Activated B cell treated with CpG ODN at 0.5 μM for 24 hours (primary cell): ENCODE data around the gene MLLT3. TPM values are rescaled to one million over a fixed set of nuclear protein-coding genes. Genes with fewer than 3 reads are reported as not detected.

Experiments used
- ATAC-seq: fragments of 200-7000 bp; cut with Tn5 transposase; one replicate; pipeline ENCODE4 v1.10.0; 2021; ENCODE audit warnings: low read depth, mild to moderate bottlenecking, moderate library complexity
- CTCF ChIA-PET: fragments of 350-600 bp; sonication (Branson Sonifier 250); formaldehyde crosslinking; loops from one replicate; lab custom pipeline; 2021; ENCODE audit warnings: antibody characterized with exemption; lab: Charles Lee
- POLR2A ChIA-PET: fragments of 350-600 bp; sonication (Branson Sonifier 250); formaldehyde crosslinking; loops from one replicate; lab custom pipeline; 2021; ENCODE audit warnings: antibody characterized with exemption; lab: Charles Lee
- DNase-seq: peaks from one replicate; pipeline ENCODE4 v3.0.0; 2022
- H3K27ac Mint-ChIP-seq: one replicate; pipeline ENCODE4 v1.8.0; 2020; ENCODE audit warnings: mixed read lengths
- H3K27me3 Mint-ChIP-seq: one replicate; pipeline ENCODE4 v1.8.0; 2021; ENCODE audit warnings: mixed read lengths
- H3K36me3 Mint-ChIP-seq: one replicate; pipeline ENCODE4 v1.8.0; 2021; ENCODE audit warnings: low read depth, mixed read lengths
- H3K4me1 Mint-ChIP-seq: one replicate; pipeline ENCODE4 v1.8.0; 2021; ENCODE audit warnings: mixed read lengths
- H3K4me3 Mint-ChIP-seq: one replicate; pipeline ENCODE4 v1.8.0; 2020; ENCODE audit warnings: mild to moderate bottlenecking, mixed read lengths
- H3K9me3 Mint-ChIP-seq: one replicate; pipeline ENCODE4 v1.8.0; 2020; ENCODE audit warnings: mixed read lengths
- intact Hi-C: fragments of 100-400 bp; cut with micrococcal nuclease; formaldehyde crosslinking; loops from one replicate; pipeline ENCODE4 v1.15.1; 2024
- total RNA-seq: library from RNA; stranded (reverse); gene quantifications from 2 replicates; pipeline ENCODE4 v1.2.3, GENCODE V29; 2022
- TF ChIP-seq, protein P1 (sequence below): fragments of 200-600 bp; IDR thresholded peaks from one replicate; pipeline ENCODE4 v1.8.0; 2022; ENCODE audit warnings: antibody characterized with exemption, mild to moderate bottlenecking

Gene MLLT3
- total RNA-seq, 1 donor from 2014 or later = 1.5 TPM

DNA sequence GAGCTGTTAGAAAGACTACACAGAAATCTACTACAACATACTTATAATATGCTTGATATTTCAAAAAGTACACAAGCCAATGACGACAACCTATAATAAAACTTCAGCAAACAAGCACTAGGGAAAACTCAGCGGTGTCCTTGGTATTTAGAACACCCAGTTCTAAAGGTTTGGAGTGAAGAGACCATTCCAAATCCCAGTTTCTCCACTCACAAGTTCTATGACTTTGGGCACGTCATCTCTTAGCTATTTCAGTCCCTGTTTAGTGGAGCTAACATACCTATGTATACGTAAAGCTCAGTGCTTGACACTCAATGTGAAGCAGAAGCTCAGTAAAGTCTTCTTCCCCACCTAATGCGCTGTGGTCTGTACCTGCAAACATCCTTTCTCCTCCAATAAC, 52.8 kb downstream of the MLLT3 start:
- CTCF ChIA-PET = no interaction called here
- H3K4me3 Mint-ChIP-seq = no peak overlapping the region

DNA sequence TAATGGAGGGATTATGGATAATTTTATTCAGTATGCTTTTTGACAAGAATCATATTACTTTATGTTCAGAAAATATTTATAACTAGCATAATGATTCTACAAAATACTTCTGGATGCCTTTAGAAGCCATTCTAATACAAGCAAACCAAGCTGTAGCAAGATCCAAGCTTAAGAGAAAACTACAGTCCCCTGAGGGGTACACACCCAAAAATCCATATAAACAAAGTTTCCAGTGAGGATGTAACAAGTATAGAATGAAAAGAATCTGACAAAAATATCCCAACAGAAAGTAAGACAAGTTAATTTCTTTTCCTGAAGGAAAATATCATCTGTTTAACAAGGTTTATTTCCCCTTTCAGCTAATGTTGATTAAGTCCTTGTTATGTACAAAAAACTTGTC, 53.9 kb downstream of the MLLT3 start:
- ChIA-PET CTCF (no interaction called here), POLR2A (no interaction called here)
- ATAC-seq = no peak
- intact Hi-C loops = no loop called here
- H3K9me3 Mint-ChIP-seq = no peaks in the 10 kb centered on the region
- no peak overlapping the region for H3K27ac Mint-ChIP-seq
- no peak overlapping the region for H3K4me3 Mint-ChIP-seq
- no peak for DNase-seq
- H3K36me3 Mint-ChIP-seq = no peaks in the 10 kb centered on the region
- H3K27me3 Mint-ChIP-seq = peaks cover 5% of the 10 kb centered on the region
- no peaks in the 10 kb centered on the region for H3K4me1 Mint-ChIP-seq
- TF ChIP-seq, protein P1, sequence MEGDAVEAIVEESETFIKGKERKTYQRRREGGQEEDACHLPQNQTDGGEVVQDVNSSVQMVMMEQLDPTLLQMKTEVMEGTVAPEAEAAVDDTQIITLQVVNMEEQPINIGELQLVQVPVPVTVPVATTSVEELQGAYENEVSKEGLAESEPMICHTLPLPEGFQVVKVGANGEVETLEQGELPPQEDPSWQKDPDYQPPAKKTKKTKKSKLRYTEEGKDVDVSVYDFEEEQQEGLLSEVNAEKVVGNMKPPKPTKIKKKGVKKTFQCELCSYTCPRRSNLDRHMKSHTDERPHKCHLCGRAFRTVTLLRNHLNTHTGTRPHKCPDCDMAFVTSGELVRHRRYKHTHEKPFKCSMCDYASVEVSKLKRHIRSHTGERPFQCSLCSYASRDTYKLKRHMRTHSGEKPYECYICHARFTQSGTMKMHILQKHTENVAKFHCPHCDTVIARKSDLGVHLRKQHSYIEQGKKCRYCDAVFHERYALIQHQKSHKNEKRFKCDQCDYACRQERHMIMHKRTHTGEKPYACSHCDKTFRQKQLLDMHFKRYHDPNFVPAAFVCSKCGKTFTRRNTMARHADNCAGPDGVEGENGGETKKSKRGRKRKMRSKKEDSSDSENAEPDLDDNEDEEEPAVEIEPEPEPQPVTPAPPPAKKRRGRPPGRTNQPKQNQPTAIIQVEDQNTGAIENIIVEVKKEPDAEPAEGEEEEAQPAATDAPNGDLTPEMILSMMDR = no peak

More for the DNA sequence above, 52.8 kb downstream of the MLLT3 start:
- intact Hi-C loops = no loop called here
- TF ChIP-seq, protein P1 = no peak
- POLR2A ChIA-PET = no interaction called here
- no peak overlapping the region for H3K27ac Mint-ChIP-seq
- ATAC-seq = no peak
- no peaks in the 10 kb centered on the region for H3K9me3 Mint-ChIP-seq
- no peaks in the 10 kb centered on the region for H3K4me1 Mint-ChIP-seq
- H3K36me3 Mint-ChIP-seq = no peaks in the 10 kb centered on the region
- DNase-seq = no peak
- peaks cover 7% of the 10 kb centered on the region for H3K27me3 Mint-ChIP-seq

DNA sequence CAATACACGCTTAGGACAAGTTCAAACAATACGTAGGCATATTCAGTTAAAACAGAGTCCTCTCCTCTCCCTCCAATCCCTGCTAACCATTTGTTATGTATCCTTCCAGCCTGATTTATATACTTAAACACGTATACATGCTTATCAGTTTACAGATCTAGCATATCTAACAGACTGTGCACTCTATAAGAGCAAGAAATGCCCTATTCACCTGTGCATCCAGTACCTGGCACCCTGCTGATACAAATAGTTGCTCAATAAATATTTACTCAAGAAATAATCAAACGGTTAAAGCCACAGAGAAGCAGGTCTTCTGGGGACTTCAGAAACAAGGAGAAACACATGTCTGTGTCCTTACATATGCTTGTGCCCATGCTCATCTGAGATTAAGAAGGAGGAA, 55.9 kb downstream of the MLLT3 start:
- CTCF ChIA-PET = no interaction called here
- intact Hi-C loops = no loop called here
- H3K27me3 Mint-ChIP-seq = peaks cover 5% of the 10 kb centered on the region
- no peak overlapping the region for H3K27ac Mint-ChIP-seq
- no peaks in the 10 kb centered on the region for H3K4me1 Mint-ChIP-seq
- TF ChIP-seq, protein P1 = no peak
- POLR2A ChIA-PET = no interaction called here
- ATAC-seq = no peak
- no peak overlapping the region for H3K4me3 Mint-ChIP-seq
- H3K9me3 Mint-ChIP-seq = no peaks in the 10 kb centered on the region
- DNase-seq = no peak
- H3K36me3 Mint-ChIP-seq = no peaks in the 10 kb centered on the region

DNA sequence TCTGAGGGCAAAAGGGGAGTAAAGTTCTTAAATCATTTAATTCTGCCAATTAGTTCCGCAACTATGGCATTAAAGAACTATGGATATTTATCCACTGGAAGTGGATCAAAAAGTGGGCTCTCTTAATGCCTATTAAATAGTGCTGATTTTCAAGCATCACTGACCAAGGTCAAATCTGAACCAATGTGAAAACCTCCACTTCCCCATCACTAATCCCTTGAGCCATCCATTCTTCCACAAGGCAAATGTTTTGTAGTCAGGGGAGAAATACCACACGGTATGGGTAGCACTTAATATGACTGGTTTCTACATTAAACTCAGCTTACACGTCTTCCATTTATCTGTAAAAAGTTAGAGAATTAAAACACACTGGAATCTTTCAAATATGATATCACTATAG, 57.6 kb downstream of the MLLT3 start:
- Mint-ChIP-seq H3K27me3 (peaks cover 3% of the 10 kb centered on the region), H3K4me1 (no peaks in the 10 kb centered on the region), H3K9me3 (no peaks in the 10 kb centered on the region), H3K36me3 (no peaks in the 10 kb centered on the region), H3K4me3 (no peak overlapping the region), H3K27ac (no peak overlapping the region)
- ChIA-PET CTCF (no interaction called here), POLR2A (no interaction called here)
- TF ChIP-seq, protein P1 = no peak
- intact Hi-C loops = no loop called here
- no peak for ATAC-seq
- DNase-seq = no peak

DNA sequence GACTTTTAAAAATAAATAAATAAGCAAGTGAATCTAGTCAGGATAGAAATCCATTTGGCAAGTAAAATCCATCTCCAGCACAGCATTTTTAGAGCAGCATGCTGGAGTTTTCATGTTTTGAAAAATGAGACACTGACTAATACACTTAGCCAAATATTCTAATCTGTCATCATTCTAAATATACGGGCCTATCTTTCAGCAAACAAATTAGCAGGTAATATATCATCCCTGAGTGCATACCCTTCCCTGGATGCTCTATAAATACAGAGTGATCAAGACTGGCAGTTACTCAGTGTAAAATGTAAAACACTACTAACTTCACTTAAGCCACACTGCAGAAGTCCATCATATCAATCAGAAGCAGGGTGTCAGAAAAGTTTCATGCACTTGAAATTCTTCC, 58.4 kb downstream of the MLLT3 start:
- peaks cover 3% of the 10 kb centered on the region for H3K27me3 Mint-ChIP-seq
- DNase-seq = no peak
- POLR2A ChIA-PET = no interaction called here
- TF ChIP-seq, protein P1 = no peak
- H3K27ac Mint-ChIP-seq = no peak overlapping the region
- CTCF ChIA-PET = no interaction called here
- no peaks in the 10 kb centered on the region for H3K4me1 Mint-ChIP-seq
- no peak overlapping the region for H3K4me3 Mint-ChIP-seq
- no peaks in the 10 kb centered on the region for H3K36me3 Mint-ChIP-seq
- ATAC-seq = no peak
- no peaks in the 10 kb centered on the region for H3K9me3 Mint-ChIP-seq
- intact Hi-C loops = no loop called here
